ENCODE measurements around the gene FCHO2.
"Not testable (repeated sequence)": the region's sequence is repeated elsewhere in the genome, so short reads cannot be mapped to it uniquely, and the experiment has no call there.

Gene FCHO2, protein sequence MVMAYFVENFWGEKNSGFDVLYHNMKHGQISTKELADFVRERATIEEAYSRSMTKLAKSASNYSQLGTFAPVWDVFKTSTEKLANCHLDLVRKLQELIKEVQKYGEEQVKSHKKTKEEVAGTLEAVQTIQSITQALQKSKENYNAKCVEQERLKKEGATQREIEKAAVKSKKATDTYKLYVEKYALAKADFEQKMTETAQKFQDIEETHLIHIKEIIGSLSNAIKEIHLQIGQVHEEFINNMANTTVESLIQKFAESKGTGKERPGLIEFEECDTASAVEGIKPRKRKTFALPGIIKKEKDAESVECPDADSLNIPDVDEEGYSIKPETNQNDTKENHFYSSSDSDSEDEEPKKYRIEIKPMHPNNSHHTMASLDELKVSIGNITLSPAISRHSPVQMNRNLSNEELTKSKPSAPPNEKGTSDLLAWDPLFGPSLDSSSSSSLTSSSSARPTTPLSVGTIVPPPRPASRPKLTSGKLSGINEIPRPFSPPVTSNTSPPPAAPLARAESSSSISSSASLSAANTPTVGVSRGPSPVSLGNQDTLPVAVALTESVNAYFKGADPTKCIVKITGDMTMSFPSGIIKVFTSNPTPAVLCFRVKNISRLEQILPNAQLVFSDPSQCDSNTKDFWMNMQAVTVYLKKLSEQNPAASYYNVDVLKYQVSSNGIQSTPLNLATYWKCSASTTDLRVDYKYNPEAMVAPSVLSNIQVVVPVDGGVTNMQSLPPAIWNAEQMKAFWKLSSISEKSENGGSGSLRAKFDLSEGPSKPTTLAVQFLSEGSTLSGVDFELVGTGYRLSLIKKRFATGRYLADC

DNA sequence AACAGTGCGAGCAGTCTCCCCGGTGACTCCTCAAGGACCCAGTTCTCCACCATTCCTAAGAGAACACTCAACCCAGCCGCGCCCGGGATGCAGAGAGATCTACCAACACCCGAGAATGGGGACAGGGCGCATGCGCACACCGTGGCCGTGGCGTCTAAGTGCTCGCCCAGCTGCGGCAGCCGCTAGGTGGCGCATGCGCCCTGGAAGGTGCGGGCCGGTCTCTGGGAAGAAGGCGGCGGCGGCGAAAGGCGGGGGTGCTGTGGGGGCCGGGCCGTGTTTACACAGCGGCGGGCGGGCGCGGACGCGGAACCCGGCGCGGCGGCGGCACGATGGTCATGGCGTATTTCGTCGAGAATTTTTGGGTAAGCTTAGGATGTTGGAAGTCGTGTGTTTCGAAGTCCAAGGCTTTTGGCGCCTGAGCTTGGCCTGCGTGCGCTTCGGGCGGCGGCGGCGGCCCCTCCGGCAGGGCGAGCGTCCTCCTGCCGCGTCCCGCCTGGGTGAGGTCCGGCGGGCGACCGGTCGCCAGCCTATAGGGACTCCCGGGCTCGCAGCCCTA lies at the start of gene FCHO2:
Gene FCHO2, plus strand, starts transcription at position 274 of the 556 bp plus-strand sequence. Its CDS starts 56 bp downstream, at position 330.
- peak; percentile 88 for DNase-seq

DNA sequence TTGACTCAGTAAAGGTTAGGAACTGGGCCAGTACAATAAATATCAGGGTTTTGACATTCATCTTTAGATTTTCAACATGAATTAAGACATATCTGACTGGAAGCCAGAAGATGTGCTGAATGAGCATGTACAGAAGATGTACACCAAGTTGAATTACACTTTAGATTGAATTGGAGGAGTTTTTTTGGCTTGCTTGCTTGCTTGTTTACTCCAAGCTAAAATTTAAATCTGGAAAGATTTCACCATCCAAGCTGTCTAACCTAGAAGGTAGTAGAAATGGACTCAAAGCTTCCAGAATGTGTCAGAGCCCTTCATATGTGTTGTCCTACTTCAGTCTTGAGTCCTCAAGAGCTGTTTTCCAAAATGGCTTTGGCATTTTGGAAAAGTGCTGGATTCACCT lies 49.0 kb upstream of the FCHO2 start:
- no peak for DNase-seq

DNA sequence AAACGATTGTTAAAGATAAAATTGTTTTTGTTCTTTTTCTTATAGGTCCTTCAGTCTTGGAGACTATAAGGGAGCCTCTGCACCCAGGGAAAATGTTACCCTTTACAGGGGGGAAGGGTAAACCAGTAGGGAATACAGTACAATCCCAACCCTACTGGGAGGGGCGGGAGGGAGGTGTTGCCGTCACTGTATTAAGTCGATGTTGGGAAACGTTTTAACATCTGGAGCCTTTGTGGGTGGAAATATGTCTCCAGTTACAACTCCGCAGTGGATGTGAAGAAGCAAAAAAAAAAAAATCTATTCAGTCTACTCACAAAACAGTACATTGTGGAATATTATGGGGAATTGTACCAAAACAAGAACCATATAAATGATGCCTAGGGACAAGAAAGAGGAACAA lies 47.2 kb upstream of the FCHO2 start:
- no peak for DNase-seq

DNA sequence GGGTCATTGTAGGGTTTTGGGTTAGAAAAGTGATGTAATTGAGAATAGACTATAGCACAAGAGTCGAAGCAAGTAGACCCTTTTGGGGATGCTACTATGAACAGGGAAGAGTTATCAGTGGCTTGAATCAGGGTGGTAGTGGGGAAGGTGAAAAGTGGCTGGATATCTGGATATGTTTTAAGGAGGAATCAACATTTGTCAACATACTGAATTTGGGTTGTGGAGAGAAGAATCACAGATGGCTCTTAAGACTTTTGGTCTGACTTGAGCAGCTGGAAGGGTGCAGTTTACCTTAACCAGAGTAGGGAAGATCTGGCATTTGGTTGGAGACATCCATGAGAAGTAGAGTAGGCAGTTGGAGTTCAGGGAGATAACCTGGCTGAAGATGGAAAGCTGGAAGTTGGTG lies 38.5 kb upstream of the FCHO2 start:
- no peak for DNase-seq

DNA sequence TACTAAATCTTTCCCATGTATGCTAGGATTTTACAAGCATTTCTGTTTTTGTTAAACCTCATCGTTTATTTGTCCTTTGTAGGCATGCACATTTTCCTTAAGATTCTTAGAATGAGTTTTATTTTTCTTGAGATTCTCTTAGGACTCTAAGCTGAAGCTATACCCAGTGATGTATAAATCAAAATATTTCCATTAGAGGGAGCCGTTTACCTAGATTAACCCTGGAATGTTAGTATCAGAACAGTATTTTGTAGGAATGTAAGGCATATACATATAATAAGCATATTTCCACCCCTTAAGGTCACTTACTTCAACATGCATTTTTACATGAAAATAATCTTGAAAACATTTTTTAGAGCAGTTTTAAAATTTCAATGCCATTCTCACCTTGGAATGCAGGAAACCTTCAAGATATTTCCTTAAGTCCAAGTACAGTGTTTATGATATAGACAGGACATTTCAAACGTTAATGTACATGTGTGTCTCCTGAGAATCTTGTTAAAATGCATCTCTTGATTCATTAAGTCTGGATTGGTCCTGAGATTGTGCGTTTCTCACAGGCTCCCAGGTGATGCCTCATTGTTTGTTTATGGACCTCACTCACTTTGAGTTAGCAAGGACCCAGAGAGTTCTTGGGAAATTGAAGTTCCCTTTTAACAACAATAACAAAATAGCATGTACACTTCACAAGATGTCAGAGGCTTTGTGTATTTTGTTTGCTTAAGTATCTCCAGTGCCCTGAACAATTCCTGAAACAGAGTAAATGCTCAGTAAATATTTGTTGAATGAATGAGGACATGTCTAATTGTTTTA lies 34.9 kb upstream of the FCHO2 start:
- peak; percentile 17 for DNase-seq

DNA sequence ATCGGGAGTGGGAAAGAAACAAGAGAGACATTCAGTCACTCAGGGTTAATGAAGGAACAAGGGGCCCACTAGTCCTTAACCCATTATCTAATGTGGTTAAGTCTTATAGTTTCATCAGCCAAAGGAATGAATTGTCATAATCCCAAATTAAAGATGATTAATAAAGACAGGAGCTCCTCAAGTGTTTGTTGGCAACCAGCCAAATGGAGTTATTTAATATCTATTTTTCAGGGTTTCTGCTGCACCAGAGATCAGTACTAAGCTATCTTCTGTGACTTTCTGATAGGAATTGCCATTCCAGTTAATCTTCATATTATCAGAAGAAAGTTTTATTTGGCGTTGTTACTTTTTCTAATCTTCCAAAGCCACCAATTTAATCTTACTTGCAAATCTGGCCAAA lies 34.0 kb upstream of the FCHO2 start:
- DNase-seq = no peak

DNA sequence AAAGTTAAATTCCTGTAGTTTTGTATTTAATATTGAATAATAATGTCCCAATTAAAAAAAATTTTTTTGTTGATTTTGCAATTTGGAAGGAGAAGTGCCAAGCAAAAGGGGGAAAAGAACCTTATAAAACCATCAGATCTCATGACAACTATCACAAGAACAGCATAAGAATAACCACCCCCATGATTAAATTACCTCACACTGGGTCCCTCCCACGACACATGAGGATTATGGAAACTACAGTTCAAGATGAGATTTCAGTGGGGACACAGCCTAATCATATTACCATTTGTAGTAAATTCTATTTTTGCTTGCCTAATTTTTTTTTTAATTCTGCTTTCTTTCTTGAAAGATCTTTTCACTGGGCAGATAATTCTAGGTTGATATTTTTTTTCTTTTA lies 33.4 kb upstream of the FCHO2 start:
- DNase-seq = no peak

DNA sequence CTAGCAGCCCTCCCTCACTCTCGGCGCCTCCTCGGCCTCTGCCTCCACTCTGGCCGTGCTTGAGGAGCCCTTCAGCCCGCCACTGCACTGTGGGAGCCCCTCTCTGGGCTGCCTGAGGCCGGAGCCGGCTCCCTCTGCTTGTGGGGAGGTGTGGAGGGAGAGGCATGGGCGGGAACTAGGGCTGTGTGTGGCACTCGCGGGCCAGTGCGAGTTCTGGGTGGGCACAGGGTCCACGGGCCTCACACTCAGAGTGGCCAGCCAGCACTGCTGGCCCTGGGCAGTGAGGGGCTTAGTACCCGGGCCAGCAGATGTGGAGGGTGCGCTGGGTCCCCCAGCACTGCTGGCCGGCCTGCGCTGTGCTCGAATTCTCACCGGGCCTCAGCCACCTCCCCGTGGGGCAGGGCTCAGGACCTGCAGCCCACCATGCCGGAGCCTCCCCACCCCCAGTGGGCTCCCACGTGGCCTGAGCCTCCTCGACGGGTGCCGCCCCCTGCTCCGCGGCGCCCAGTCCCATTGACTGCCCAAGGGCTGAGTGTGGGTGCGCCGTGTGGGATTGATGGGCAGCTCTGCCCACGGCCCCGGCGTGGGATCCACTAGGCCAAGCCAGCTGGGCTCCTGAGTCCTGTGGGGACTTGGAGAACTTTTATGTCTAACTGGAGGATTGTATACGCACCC lies 30.4 kb upstream of the FCHO2 start:
- DNase-seq = no peak

DNA sequence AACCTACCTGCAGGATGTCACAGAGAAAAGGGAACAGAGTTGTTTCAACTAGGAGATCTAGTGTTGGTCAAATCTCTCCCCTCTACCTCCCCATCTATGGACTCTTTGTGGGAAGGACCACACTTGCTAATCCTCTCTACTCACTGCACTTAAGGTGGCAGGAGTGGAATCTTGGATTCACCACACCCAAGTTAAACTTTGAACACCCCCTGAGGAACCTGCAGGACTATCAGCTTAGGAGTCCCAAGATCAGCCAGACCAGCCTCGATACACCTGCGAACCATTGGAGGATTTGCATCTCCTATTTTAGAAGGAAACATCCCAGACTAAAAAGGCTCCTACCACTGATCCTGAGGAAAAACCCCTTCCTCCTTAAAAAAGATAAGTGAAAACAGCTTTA lies 23.2 kb upstream of the FCHO2 start:
- not testable (repeated sequence) for DNase-seq

DNA sequence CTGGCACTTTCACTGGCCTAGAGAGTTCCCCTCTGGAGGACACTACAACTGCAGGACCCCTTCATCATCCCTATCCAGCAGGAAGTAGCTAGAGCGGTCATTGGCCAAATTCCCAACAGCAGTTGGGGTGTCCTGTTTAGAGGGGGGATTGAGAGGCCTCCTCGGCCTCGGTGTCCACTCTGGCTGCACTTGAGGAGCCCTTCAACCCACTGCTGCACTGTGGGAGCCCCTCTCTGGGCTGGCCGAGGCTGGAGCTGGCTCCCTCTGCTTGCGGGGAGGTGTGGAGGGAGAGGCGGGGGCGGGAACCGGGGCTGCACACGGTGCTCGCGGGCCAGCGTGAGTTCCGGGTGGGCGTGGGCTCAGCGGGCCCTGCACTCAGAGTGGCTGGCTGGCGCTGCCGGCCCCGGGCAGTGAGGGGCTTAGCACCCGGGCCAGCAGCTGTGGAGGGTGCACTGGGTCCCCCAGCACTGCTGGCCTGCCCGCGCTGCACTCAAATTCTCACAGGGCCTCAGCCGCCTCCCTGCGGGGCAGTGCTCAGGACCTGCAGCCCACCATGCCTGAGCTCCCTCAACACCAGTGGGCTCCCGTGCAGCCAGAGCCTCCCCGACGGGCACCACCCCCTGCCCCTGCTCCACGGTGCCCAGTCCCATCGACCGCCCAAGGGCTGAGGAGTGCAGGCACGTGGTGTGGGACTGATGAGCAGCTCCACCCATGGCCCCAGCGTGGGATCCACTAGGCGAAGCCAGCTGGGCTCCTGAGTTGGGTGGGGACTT lies 20.7 kb upstream of the FCHO2 start:
- not testable (repeated sequence) for DNase-seq

DNA sequence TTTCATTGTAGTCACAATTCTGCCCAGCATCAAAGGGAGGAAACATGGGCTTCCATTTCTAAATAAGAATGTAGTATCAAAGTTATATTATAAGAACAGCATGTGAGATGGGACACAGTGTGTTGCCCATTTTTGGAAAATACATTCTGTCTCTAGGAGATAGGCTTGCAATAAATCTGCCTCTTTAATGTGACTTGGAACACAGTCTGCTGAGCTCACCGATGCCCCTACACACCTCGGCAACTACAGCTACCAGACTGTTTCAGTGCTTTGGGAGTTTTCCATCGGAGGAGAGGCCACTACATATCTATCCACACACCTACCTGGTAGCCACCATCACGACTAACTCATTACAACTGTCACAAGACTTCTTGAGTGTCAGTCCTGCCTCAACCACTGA lies 18.9 kb upstream of the FCHO2 start:
- DNase-seq = no peak

DNA sequence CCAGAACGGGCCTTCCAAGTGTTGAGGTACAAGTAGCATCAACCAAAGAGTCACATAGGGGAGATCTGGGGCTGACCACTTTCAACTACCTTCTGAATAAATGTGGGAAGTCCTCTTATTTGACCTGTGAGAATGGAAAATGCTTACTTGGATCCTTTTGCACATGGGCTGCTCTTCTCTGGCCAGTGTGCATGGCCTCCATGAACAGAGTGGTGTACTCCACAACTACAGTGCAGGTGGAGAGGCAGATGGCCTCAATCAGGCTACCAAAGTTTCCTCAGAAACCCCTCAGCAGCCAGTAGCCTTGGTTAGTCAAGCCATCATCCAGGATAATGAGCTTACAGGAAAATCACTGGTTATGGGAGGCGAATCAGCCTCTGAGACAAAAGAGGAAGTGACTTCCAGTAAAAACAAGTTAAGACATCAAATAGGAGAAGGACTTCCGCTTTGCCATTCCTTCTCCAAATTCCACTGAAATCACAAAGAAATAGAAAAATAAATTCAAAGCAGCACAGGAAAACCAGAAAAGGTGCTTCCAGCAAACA lies 18.3 kb upstream of the FCHO2 start:
- DNase-seq = peak; percentile 66

DNA sequence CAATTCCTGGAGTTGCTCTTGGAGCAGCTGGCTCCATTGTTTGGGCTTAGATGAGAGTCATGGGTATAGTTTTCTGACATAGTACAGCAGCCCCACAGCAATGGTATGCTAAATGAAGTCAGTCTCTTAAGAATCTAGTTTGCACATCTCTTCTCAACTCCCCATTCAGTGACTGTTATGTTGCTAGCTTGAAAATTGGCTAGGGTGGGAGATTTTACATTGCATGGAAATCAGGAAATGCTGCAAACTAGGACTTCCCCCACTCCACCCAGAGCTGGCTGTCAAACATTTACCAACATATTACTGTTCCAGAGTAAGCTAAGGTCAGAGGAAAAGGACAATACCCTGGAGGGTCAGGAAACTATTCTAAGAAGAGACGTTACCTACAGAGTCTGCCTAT lies 17.6 kb upstream of the FCHO2 start:
- DNase-seq = no peak

DNA sequence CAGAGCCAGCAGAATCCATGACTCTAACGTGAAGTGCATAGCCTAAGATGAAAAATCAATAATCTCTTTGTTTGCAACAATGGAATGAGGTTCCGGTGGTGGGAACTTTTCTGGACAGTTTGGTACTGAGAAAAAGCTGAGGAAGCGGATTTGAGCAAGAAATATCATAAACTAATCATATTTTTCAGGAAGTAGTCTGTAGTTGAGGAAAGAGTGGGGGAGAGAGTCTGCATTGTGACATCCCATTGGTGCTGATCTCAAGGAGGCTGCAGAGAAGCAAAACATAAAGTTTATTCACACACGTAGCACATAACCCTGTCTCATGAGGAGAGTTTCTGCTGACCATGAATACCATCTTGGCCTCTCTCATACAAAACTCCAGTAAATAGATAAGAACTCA lies 15.8 kb upstream of the FCHO2 start:
- peak; percentile 43 for DNase-seq

DNA sequence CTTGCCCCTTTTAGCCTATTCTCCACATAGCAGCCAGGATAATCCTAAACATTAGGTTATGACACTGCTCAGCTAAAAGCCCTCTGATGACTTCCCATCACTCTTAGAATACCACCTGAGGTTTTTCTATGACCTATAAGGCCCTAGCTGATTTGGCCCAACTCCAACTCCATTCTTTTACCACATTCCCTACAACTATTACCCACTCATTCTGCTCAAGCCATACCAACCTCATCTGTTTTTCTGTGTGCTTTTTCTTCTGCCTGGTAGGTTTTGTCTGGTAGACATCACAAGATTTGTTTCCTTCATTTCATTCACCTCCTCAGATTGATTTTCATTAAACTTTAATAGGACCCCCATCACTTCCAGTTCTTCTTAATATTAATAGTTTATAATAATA lies 12.5 kb upstream of the FCHO2 start:
- no peak for DNase-seq

DNA sequence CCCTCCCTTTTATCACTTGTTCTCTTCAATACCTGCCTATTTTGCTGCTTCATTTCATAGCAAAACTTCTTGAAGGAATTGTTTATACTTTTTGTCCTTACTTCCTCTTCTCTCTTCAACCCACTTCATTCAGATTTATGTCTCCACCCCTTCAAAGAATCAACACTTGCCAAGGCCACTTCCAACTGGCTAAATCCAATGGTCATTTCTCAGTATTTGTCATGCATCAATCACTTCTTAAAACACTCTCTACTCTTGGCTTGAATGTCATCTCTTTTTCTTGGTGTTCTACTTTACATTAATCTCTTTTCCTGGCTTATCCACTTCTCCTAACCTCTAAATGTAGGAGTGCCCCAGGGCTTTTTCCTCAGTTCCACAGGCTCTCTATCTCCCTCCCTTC lies 8.3 kb upstream of the FCHO2 start:
- DNase-seq = no peak

DNA sequence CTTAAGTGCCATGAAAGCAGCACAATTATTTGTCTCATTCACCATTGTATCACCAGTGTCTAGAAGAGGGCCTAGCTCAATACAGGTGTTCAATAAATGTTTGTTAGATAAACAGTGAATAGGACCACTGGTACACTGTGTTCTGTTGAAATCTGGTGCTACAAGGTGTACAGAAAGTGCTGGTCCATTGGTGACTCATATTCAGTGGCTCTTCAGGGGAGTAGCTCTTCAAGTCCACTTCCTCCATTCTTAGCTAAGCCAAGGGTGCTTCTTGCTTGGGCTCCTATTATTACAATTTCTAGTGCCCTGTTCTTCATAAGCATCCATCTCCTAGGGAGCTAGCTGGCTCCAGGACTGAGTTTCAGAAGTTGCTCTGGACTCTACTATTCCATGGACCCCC lies 6.4 kb upstream of the FCHO2 start:
- DNase-seq = no peak

DNA sequence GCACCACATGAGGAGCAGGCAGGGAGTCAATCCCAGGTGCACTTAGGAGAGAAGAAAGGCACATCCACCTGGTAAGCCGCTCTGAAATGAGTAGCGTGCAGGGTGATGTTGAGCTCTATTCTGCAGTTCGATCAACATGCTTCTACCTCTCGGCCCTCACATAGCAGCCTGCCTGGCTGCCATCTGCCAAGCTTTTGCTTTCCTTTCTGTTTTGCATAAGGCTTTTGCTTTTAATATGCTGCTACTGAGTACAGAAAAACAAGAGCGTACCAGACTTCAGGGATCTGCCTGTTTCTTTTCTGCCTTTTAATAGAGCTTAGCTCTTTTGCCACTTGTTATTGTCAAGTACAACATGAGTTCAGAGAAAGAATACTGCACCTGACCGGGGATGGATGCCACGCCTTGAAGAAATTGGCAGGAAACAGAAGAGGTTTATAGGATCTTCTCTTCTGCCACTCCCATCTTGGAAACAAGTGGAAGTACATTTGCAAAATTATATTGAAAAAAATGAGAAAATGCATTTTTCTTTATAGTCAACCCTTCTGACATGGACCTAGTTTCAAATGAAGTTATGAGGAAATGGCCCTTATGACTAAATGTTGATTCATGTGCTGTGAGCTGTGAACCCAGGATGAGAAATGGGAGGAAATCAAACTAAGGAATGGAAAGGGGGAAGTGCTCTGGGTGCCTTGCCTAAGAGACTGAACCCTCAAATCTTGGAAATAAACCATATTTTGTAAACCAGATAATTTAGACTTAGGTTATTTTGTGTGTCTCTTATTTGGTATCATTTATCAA lies 4.0 kb upstream of the FCHO2 start:
- peak; percentile 85 for DNase-seq

DNA sequence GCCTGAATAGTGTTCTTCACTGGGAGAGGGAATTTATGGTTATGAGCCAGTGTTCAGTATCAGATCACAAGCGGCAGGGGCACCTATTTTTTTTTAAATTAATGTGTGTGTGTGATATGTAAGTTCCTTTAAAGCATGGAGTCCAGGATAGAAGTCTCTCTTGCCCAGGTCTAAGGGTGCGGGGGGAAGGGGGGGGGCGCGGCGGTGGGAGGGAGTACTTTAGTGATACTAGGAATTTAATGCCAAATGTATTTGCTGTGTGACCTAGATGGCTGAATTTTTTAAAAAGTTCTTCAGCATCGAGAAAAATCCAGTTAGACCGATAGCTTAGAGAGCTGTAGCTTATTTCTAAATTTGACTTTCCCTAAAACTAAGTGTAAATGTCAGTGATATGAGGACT lies 1.5 kb upstream of the FCHO2 start:
- no peak for DNase-seq

DNA sequence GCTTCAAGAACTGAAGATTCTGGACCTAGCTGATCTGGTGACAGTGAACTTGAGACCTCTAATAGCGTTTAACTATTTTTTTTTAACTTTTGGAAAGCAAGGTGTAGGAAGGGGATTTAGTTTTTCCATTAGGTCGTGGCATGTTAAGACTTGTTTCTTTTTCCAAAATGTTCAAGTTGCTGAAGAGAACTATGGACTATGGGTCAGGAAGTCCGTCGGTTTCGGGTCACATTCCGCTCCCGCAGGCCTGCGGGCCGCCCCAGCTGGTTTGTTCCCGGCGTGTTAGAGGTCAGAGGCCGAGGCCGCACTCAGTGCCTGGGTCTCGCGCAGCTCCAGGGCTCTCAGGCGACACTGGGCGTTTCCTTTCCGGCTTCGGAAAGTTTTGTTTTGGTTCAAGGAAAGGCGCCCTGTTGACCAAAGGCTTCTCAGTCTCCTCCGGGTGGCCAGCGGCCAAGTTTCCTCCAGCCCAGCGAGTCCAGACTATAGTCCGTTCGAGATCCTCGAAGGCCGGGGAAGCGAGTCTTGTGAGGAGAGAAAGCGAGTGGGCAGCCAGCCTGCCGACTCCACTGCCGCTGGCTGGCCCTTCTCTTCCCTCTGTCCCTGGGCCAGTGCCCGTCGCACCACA lies 586 bp upstream of the FCHO2 start:
- peak; percentile 29 for DNase-seq
